HL-60/S4 treated with phorbol 12-myristate 13-acetate at 8.2 ng/mL for 4 days and 3 days (cell line): ENCODE results near the gene GPRC5B.

ENCODE experiments used
- in situ Hi-C: fragments of 300-500 bp; cut with MboI; formaldehyde crosslinking; loops from 2 replicates; pipeline ENCODE4 v1.15.0; 2022; ENCODE audit warnings: low sequenced_read_pairs

GPRC5B gene

GRCh38 chr16:19884611-19885450, at the start of gene GPRC5B:
Gene GPRC5B (minus strand): TSS chr16:19884848. CDS start chr16:19872845, 12,003 bp downstream.
- in situ Hi-C loops: loop anchor here (10.0 kb wide), 1 partner anchor 280 kb away; no protein-coding TSS in a partner anchor

DNA sequence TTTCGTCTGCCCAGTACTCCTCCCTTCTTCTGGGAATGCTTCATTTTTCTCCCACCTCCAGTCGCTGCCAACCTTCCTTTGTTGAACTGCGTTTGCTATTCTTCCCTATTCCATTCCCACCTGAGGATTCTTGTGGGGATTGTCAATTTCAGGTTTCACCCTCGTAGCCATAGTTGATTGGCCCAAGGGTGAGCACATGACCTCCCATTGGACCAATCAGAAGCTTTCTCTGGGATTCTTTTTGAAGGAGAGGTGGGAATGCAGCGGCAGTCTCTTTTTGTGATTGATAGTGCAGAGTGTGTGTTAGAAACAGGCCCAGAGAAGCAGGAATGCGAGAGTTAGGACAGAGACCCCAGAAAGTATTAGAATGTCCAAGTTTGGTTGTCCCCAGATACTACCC, 49.1 kb upstream of the GPRC5B start:
- in situ Hi-C loops: no loop called here

GRCh38 chr16:19929062-19929511, 44.4 kb upstream of the GPRC5B start:
- in situ Hi-C loops: no loop called here

DNA sequence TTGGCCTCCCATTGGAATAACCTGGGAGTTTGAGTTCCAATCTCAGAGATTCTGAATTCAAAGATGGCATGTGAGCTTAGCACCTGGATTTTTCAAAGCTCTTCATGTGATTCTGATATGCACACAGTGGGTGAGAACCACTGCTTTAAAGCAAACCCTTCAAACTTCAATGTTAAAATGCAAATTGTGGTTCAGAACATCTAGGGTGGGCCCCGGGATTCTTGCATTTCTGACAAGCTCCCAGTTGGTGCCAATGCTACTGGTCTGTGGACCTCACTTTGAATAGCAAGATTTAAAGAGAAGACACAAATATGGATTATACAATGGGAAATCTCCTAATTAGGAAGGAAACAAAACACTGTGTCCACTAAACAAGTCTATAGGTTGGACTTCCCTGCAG, 43.8 kb upstream of the GPRC5B start:
- in situ Hi-C loops: no loop called here

DNA sequence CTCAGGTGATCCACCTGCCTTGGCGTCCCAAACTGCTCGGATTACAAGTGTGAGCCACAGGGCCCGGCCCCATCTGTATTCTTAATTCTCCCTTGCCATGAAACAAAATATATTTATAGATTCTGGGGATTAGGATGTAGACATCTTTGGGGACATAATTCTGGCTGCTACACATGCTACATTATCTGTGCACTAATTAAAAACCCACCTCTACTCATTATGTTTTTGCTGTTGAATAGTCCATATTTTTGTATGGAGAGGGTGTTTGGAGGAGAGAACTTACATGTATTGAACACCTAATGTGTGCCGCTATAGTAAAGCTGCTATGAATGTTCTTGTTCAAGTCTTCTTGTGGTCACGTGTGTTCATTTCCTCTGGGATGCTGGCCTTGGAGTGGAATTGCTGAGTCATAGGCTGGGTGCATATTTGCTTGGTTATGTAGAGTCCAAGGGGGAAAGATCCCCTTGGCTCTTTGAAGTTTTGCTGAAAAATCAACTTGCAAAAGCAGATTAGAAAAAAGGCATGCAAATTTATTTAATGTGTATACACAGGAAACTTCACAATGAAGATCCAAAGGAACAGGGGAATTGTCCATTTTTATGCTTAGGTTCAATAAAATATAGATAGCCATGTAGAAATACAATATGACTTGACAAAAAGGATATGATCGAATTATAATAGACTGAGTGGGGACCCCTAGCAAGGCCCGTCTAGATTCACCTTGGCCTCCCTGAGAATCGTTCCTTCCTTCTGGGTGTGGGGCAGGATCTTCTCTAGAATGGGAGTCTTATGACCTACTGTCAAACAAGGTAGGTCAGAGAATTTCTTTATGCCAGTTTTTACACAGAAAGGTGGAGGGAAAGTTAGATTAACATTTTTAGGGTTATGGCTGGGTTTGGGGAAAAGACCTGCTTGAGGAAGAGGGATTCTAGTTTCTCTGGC, 42.1 kb upstream of the GPRC5B start:
- in situ Hi-C loops: no loop called here

- in situ Hi-C loops: no loop called here
Measured at GRCh38 chr16:19923396-19923795, 38.7 kb upstream of the GPRC5B start.

GRCh38 chr16:19919142-19919541, 34.5 kb upstream of the GPRC5B start:
- in situ Hi-C loops: no loop called here

DNA sequence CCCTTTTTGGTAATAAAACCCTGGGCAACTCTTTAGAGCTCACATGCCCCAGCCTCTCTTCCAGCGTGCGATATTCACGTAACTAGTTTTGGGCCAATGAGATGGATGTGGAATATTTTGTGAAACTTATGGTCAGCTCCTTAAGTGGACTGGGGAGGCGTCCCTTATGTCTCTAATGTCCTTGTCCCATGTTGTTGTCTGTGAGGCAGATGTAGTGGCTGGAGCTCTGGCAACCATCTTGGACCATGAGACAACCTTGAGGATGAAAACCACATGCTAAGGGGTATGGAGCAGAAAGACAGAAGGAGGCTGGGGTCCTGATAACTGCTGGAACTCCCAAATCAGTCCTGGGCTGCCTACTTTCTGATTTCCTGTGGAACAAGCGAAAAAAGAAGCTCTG, 31.4 kb upstream of the GPRC5B start:
- in situ Hi-C loops: no loop called here

GRCh38 chr16:19914877-19915276, 30.2 kb upstream of the GPRC5B start:
- in situ Hi-C loops: no loop called here

DNA sequence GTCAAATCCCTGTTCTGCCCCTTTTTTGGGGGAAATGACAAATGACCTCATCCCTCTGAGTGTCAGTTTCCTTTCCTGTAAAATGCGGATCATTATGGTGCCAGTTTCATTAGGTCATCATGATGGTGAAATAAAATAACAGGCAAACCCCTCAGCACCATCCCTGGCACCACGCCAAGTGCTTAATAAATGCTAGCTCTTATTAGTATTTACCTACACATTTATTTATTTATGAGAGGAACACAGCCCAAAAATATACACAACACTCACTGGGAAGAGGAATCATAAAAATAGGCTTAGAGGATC, 28.6 kb upstream of the GPRC5B start:
- in situ Hi-C loops: no loop called here

DNA sequence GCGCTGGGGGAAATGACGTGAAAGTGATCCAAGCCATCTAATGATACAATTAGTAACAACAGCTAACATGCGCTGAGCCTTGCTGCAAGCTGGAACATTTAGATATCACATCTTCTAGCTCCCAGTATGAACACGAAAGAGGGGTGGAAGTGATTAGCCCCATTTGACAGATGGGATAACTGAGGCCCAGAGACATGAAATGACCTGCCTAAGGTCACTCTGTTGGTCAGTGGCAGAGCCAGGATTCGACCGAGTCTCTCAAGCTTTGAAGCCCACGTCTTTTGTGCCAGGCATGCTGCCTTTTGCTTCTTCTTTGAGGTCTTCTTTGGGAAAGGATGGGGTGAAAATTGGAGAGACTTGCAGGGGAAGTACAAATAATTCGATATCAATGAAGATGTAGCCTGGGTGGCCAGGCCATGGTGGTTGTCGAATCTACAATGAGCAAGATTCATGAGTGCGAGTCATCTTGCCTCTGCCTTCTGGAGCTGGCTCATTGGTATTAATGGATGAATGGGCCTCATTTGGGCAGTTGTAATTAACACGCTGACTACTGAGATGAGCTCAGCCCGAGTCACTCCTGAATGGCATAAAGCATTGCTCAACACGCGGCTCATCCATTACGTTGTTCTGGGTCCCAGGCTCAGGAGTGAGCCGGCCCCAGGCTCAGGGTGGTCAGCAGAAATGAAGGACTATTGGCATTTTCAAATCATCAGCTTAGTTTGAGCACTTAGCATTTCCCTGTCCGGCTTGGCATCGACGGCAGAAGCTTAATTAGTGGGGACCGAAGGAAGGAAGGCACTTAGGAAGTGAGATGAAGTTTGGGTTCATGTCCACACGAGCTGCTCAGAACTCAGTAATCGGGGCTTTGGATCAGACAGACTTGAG, 28.0 kb upstream of the GPRC5B start:
- in situ Hi-C loops: no loop called here

- in situ Hi-C loops: no loop called here
Measured at GRCh38 chr16:19911747-19912454, 27.3 kb upstream of the GPRC5B start.

DNA sequence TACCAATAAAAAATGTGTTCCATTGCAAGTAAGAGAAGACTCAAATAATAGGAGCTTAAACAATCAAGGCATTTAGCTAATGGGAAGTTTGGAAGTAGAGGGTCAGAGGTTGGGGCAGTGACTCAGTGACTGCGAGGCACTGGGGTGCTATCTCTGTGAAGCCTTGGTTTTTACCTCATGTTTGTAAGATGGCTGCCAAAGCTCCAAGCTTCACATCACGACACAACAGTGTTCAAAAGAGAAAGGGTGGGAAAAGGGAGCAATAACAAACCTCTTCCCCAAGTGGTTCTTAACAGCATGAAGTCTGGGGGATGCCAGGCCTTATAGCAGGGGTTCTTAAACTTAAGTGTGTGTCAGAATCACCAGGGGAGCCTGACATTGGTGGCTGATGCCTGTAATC, 26.6 kb upstream of the GPRC5B start:
- in situ Hi-C loops: no loop called here

GRCh38 chr16:19909750-19910322, 25.2 kb upstream of the GPRC5B start:
- in situ Hi-C loops: loop anchor here (10.0 kb wide), 1 partner anchor 475 kb away; no protein-coding TSS in a partner anchor

GRCh38 chr16:19908921-19909320, 24.3 kb upstream of the GPRC5B start:
- in situ Hi-C loops: loop anchor here (10.0 kb wide), 1 partner anchor 476 kb away; no protein-coding TSS in a partner anchor

DNA sequence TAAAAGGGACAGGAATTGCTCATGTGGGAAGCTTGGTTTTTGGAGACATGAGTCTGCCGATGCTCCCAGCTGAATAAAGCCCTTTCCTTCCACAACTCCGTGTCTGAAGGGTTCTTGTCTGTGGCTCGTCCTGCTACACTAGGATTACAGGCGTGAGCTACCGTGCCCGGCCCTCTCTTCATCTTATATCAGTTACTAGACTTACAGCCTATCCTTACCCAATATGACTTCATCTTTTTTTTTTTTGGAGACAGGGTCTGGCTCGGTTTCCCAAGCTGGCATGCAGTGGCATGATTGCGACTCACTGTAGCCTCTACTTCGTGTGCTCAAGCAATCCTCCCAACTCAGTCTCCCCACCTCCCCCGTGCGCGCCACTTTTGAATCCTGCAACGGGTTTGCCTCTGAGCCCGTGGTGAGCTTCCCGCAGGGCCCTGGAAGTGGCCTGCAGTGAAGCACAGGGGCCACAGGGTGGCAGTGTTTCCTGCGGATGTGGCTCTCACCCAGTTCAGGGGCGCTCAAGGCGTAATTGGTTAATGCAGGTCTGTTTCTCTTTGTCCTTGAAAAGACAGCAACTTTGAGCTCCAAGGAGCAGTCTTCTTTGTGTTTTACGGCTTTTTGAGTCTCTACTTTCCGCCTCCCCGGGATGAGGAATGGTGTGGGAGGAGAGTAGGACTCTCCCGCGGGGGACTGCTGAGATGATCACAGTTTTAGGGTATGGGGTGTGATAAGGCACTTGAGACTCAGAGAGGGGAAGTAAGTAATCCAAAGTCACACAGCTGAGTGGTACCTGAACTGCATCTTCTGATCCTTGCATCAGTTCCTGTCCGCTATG, 22.7 kb upstream of the GPRC5B start:
- in situ Hi-C loops: loop anchor here (10.0 kb wide), 1 partner anchor 477 kb away; no protein-coding TSS in a partner anchor

GRCh38 chr16:19901164-19901563, 16.5 kb upstream of the GPRC5B start:
- in situ Hi-C loops: loop anchor here (10.0 kb wide), 1 partner anchor 484 kb away; no protein-coding TSS in a partner anchor

DNA sequence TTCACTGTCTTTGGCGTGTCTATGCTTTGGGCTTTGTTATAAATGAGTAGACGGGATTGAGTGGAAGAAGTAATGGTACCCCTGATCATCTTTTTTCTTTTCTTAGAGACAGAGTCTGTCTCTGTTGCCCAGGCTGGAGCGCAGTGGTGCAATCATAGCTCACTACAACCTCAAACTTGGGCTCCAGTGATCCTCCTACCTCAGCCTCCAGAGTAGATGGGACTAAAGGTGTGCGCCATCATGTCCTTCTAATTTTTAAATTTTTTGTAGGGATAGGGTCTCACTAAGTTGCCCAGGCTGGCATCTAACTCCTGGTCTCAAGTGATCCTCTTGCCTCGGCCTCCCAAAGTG, 14.9 kb upstream of the GPRC5B start:
- in situ Hi-C loops: no loop called here
